GM20431 (cell line): ENCODE data around the gene RALGAPB.
"Not testable (repeated sequence)": the region's sequence is repeated elsewhere in the genome, so short reads cannot be mapped to it uniquely, and the experiment has no call there.

Experiments used
- in situ Hi-C: fragments of 300-500 bp; cut with MseI, MboI; formaldehyde crosslinking; loops from one replicate; pipeline ENCODE4 v1.15.0; 2020; ENCODE audit warnings: low sequenced_read_pairs; ENCODE audit not compliant: unreplicated experiment

The RALGAPB gene

GRCh38 chr20:38579219-38579910 lies 106.7 kb downstream of the RALGAPB start:
- in situ Hi-C loops, result no loop called here

- in situ Hi-C loops, result no loop called here
Observed at GRCh38 chr20:38579921-38580320, 107.3 kb downstream of the RALGAPB start.

- in situ Hi-C loops, result no loop called here
Observed at GRCh38 chr20:38581013-38581412, 108.4 kb downstream of the RALGAPB start, which contains the start of gene ADIG. Gene ADIG (plus strand): TSS chr20:38581197. CDS start chr20:38581251, 54 bp downstream.

GRCh38 chr20:38581830-38582358 lies 109.3 kb downstream of the RALGAPB start:
- in situ Hi-C loops, result no loop called here

- in situ Hi-C loops, result no loop called here
Observed at GRCh38 chr20:38583306-38583705, 110.7 kb downstream of the RALGAPB start.

GRCh38 chr20:38584099-38584763 lies 111.6 kb downstream of the RALGAPB start:
- in situ Hi-C loops, result no loop called here

- in situ Hi-C loops, result no loop called here
Observed at GRCh38 chr20:38585404-38586180, 112.9 kb downstream of the RALGAPB start.

GRCh38 chr20:38586181-38586525 lies 113.5 kb downstream of the RALGAPB start:
- in situ Hi-C loops, result no loop called here

- in situ Hi-C loops, result no loop called here
Observed at GRCh38 chr20:38588303-38588702, 115.7 kb downstream of the RALGAPB start.

- in situ Hi-C loops, result no loop called here
Observed at GRCh38 chr20:38589351-38589750, 116.7 kb downstream of the RALGAPB start.

GRCh38 chr20:38589967-38590675 lies 117.5 kb downstream of the RALGAPB start:
- in situ Hi-C loops, result no loop called here

GRCh38 chr20:38590676-38591473 lies 118.2 kb downstream of the RALGAPB start:
- in situ Hi-C loops, result no loop called here

GRCh38 chr20:38591474-38592410 lies 119.1 kb downstream of the RALGAPB start:
- in situ Hi-C loops, result no loop called here

- in situ Hi-C loops, result not testable (repeated sequence)
Observed at GRCh38 chr20:38592411-38592790, 119.8 kb downstream of the RALGAPB start.

GRCh38 chr20:38594281-38594680 lies 121.6 kb downstream of the RALGAPB start:
- in situ Hi-C loops, result not testable (repeated sequence)

GRCh38 chr20:38595886-38596285 lies 123.2 kb downstream of the RALGAPB start:
- in situ Hi-C loops, result not testable (repeated sequence)

- in situ Hi-C loops, result no loop called here
Observed at GRCh38 chr20:38599410-38599882, 126.8 kb downstream of the RALGAPB start.

- in situ Hi-C loops, result no loop called here
Observed at GRCh38 chr20:38600057-38600456, 127.4 kb downstream of the RALGAPB start.
